GM23338 (cell line): ENCODE data around the gene CIDEB. TPM values are rescaled to one million over a fixed set of nuclear protein-coding genes. Genes with fewer than 3 reads are reported as not detected.

Source experiments
- ATAC-seq: fragments of 200-7000 bp; cut with Tn5 transposase; 3 replicates; pipeline ENCODE4 v1.9.1; 2020
- DNase-seq: peaks from one replicate; pipeline ENCODE4 v3.0.0-alpha.2; 2015; ENCODE audit warnings: low spot score
- H2AFZ ChIP-seq: fragments of 200-600 bp; sonication (generic); 2 replicates; pipeline ENCODE4 v1.8.0; 2016; ENCODE audit warnings: antibody characterized with exemption, mild to moderate bottlenecking, moderate library complexity
- H3F3A ChIP-seq: fragments of 200-600 bp; sonication (generic); replicated peaks from 2 replicates; pipeline ENCODE4 v1.8.0; 2017; ENCODE audit warnings: antibody characterized with exemption, mixed run types, low read depth
- H3K27ac ChIP-seq: fragments of 200-600 bp; sonication (generic); 2 replicates; pipeline ENCODE4 v1.6.1; 2016; ENCODE audit warnings: low read depth
- H3K27me3 ChIP-seq: fragments of 200-600 bp; sonication (generic); 2 replicates; pipeline ENCODE4 v1.8.0; 2016; ENCODE audit warnings: mild to moderate bottlenecking, mixed run types, moderate library complexity; ENCODE audit not compliant: insufficient read depth
- H3K36me3 ChIP-seq: fragments of 200-600 bp; sonication (generic); 2 replicates; pipeline ENCODE4 v1.8.0; 2016; ENCODE audit warnings: mild to moderate bottlenecking; ENCODE audit not compliant: insufficient read depth
- H3K4me1 ChIP-seq: fragments of 200-600 bp; sonication (generic); 2 replicates; pipeline ENCODE4 v1.8.0; 2016; ENCODE audit warnings: mild to moderate bottlenecking, moderate library complexity; ENCODE audit not compliant: insufficient read depth
- H3K4me2 ChIP-seq: fragments of 200-600 bp; sonication (generic); 2 replicates; pipeline ENCODE4 v1.7.1; 2017; ENCODE audit warnings: mixed run types
- H3K4me3 ChIP-seq: fragments of 200-600 bp; sonication (generic); 2 replicates; pipeline ENCODE4 v1.6.1; 2016; ENCODE audit warnings: mixed run types
- H3K79me2 ChIP-seq: fragments of 200-600 bp; sonication (generic); replicated peaks from 2 replicates; pipeline ENCODE4 v1.8.0; 2017; ENCODE audit warnings: mild to moderate bottlenecking; ENCODE audit not compliant: insufficient read depth
- H3K9me2 ChIP-seq: fragments of 200-600 bp; sonication (generic); 2 replicates; pipeline ENCODE4 v1.8.0; 2017; ENCODE audit not compliant: insufficient read depth
- H4K20me1 ChIP-seq: fragments of 200-600 bp; sonication (generic); replicated peaks from 2 replicates; pipeline ENCODE4 v1.8.0; 2017; ENCODE audit warnings: mild to moderate bottlenecking; ENCODE audit not compliant: insufficient read depth
- H3K27ac Mint-ChIP-seq: 2 replicates; pipeline ENCODE4 v1.8.0; 2020; ENCODE audit warnings: inconsistent platforms, mild to moderate bottlenecking, moderate library complexity, mixed read lengths
- H3K27me3 Mint-ChIP-seq: 3 replicates; pipeline ENCODE4 v1.8.0; 2022; ENCODE audit warnings: low read depth, mild to moderate bottlenecking, moderate library complexity, mixed read lengths, inconsistent platforms; ENCODE audit not compliant: insufficient read depth, poor library complexity
- H3K36me3 Mint-ChIP-seq: 3 replicates; pipeline ENCODE4 v1.8.0; 2021; ENCODE audit warnings: low read depth, mild to moderate bottlenecking, inconsistent platforms, moderate library complexity, mixed read lengths
- H3K4me1 Mint-ChIP-seq: 3 replicates; pipeline ENCODE4 v1.8.0; 2020; ENCODE audit warnings: mild to moderate bottlenecking, inconsistent platforms, mixed read lengths
- H3K4me3 Mint-ChIP-seq: 3 replicates; pipeline ENCODE4 v1.8.0; 2021; ENCODE audit warnings: moderate library complexity, mild to moderate bottlenecking, inconsistent platforms, mixed read lengths
- H3K9me3 Mint-ChIP-seq: 3 replicates; pipeline ENCODE4 v1.8.0; 2020; ENCODE audit warnings: moderate library complexity, mild to moderate bottlenecking, inconsistent platforms, mixed read lengths
- CREB1 ChIP-seq: fragments of 250-450 bp; sonication (Bioruptor Pico); IDR thresholded peaks from 2 replicates; pipeline ENCODE4 v1.5.0; 2020; ENCODE audit warnings: low read depth, mild to moderate bottlenecking, moderate library complexity
- CTCF ChIP-seq, 2 experiments: fragments of 200-600 bp in 1 of 2; sonication (generic) in 1 of 2; conservative IDR thresholded peaks; 2 replicates each; pipeline versions ENCODE4 v1.5.1 to v1.6.1; 2016 to 2017; ENCODE audit warnings: antibody characterized with exemption in 2 of 2, low read depth in 2 of 2, mild to moderate bottlenecking in 2 of 2, moderate library complexity in 1 of 2
- ETS1 ChIP-seq: IDR thresholded peaks from 2 replicates; pipeline ENCODE4 v1.6.1; 2016; ENCODE audit warnings: antibody characterized with exemption
- EZH2 ChIP-seq: fragments of 200-600 bp; sonication (generic); IDR thresholded peaks from one replicate; pipeline ENCODE4 v1.8.0; 2017; ENCODE audit warnings: antibody characterized with exemption, mild to moderate bottlenecking, low read depth; ENCODE audit not compliant: unreplicated experiment
- EZH2phosphoT487 ChIP-seq: fragments of 200-600 bp; sonication (generic); IDR thresholded peaks from one replicate; pipeline ENCODE4 v1.8.1; 2018; ENCODE audit warnings: antibody characterized with exemption; ENCODE audit not compliant: unreplicated experiment
- JUNB ChIP-seq: IDR thresholded peaks from one replicate; pipeline ENCODE4 v1.6.1; 2016; ENCODE audit warnings: antibody characterized with exemption; ENCODE audit not compliant: unreplicated experiment
- NANOG ChIP-seq: IDR thresholded peaks from 2 replicates; pipeline ENCODE4 v1.6.1; 2016; ENCODE audit warnings: antibody characterized with exemption, borderline replicate concordance
- POLR2AphosphoS5 ChIP-seq: IDR thresholded peaks from 2 replicates; pipeline ENCODE4 v1.6.1; 2016; ENCODE audit warnings: antibody characterized with exemption, low read depth
- REST ChIP-seq: IDR thresholded peaks from one replicate; pipeline ENCODE4 v1.6.1; 2018; ENCODE audit warnings: antibody characterized with exemption; ENCODE audit not compliant: unreplicated experiment
- STAT1 ChIP-seq: IDR thresholded peaks from one replicate; pipeline ENCODE4 v1.6.1; 2016; ENCODE audit warnings: antibody characterized with exemption; ENCODE audit not compliant: unreplicated experiment
- ZNF114 ChIP-seq: fragments of 250-450 bp; sonication (Bioruptor Pico); IDR thresholded peaks from 2 replicates; pipeline ENCODE4 v1.5.0; 2020; ENCODE audit warnings: mild to moderate bottlenecking, moderate library complexity
- ZNF331 ChIP-seq: fragments of 250-450 bp; sonication (Bioruptor Pico); IDR thresholded peaks from 2 replicates; pipeline ENCODE4 v1.5.0; 2020; ENCODE audit warnings: low read depth, mild to moderate bottlenecking, moderate library complexity
- ZNF462 ChIP-seq: fragments of 250-450 bp; sonication (Bioruptor Pico); IDR thresholded peaks from 2 replicates; pipeline ENCODE4 v1.5.0; 2020; ENCODE audit warnings: mild to moderate bottlenecking, moderate library complexity
- polyA plus RNA-seq: library from polyadenylated mRNA; unstranded; fragments of >200 nt; fragmentation: Nextera tagmentation; extraction: Ambion mirVana; gene quantifications from 2 replicates; pipeline ENCODE4 v1.2.1, GENCODE V29; 2016
- total RNA-seq: library from RNA; depleted of rRNA; stranded (reverse); fragments of >200 nt; shearing (Covaris generic); gene quantifications from 2 replicates; pipeline ENCODE4 v1.2.3, GENCODE V29; 2014

Gene CIDEB
- total and polyA plus RNA-seq, 2 experiments from 2014 or later: 3.4 to 4.6 TPM

GRCh38 chr14:24317141-24317928 is 9.6 kb upstream of the CIDEB start:
- no peak overlapping the region for H3K4me2 ChIP-seq

More at GRCh38 chr14:24317141-24317928, 9.6 kb upstream of the CIDEB start:
- TF ChIP-seq ETS1: no peak
- no peak for TF ChIP-seq NANOG
- no peak for TF ChIP-seq REST
- TF ChIP-seq STAT1: no peak
- TF ChIP-seq CREB1: no peak
- no peak for TF ChIP-seq ZNF331 (CRISPR knock-in tag)
- no peak for TF ChIP-seq CTCF (conservative IDR thresholded peaks at IDR 0.05; ENCODE audit: low read depth in 2 of 2)
- TF ChIP-seq ZNF462 (CRISPR knock-in tag): no peak
- TF ChIP-seq EZH2: no peak
- no peak for TF ChIP-seq ZNF114
- no peak for TF ChIP-seq EZH2phosphoT487
- no peak for TF ChIP-seq JUNB
- TF ChIP-seq POLR2AphosphoS5: no peak
- no peak overlapping the region for H3K4me3 ChIP-seq
- H3K4me1 Mint-ChIP-seq: peaks cover 2% of the 10 kb centered on the region; the same call in 2 of the 3 replicates
- H4K20me1 ChIP-seq: no peaks in the 10 kb centered on the region
- H3K36me3 ChIP-seq: no peaks in the 10 kb centered on the region
- H3K27me3 Mint-ChIP-seq: peaks cover 40% of the 10 kb centered on the region
- no peaks in the 10 kb centered on the region for H3K9me2 ChIP-seq
- H3K9me3 Mint-ChIP-seq: no peaks in the 10 kb centered on the region
- no peaks in the 10 kb centered on the region; the same call in 1 of the 3 replicates for H3K36me3 Mint-ChIP-seq
- no peak overlapping the region; the same call in 2 of the 3 replicates for H3K4me3 Mint-ChIP-seq
- ATAC-seq (no peak), DNase-seq (no peak)
- H3K27ac Mint-ChIP-seq: no peak overlapping the region
- no peak overlapping the region for H2AFZ ChIP-seq
- H3K27me3 ChIP-seq: peaks cover 58% of the 10 kb centered on the region
- H3K4me1 ChIP-seq: no peaks in the 10 kb centered on the region
- H3F3A ChIP-seq: no peaks in the 10 kb centered on the region
- H3K27ac ChIP-seq: no peak overlapping the region
- no peaks in the 10 kb centered on the region for H3K79me2 ChIP-seq
